8988T (cell line): Measurements from ENCODE around the gene LAMA2.

Source experiments
- DNase-seq: peaks from one replicate; pipeline ENCODE4 v3.0.0; 2011

LAMA2 gene

DNA sequence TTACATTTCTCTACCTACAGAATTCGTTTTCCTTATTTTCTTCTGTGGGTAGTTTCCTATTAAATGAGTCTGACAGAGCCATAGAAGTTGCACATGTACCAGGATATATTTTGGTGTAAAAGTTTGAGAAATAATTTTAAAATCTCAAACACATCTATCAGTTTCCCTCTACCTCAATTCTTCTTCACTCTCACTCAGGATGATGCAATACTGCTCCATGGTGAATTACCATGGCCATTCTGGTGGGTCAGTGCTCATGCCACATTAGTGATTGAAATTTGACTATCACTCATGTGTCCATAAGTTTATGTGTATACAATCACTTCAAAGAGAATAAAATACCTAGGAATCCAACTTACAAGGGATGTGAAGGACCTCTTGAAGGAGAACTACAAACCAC, 675.3 kb downstream of the LAMA2 start:
- DNase-seq: no peak

DNA sequence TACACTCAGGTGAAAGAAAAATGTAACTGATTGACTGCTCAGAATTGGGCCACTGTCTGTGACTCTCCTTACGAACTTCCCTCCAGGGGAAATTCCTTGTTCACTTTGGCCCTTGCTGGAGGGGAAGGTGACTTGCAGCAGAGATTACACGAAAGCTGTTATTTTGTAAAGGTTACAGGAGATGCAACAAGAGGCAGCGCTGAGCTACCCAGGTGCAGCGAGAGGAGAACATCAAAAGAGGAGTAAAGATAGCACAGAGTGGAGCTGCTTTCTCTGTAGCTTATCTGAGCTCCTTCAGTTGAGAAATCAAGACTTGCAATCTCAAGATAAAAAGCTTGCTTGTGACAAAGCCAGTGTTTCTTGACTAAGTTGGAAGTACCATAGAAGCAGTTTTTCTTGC, 682.4 kb downstream of the LAMA2 start:
- DNase-seq: no peak

DNA sequence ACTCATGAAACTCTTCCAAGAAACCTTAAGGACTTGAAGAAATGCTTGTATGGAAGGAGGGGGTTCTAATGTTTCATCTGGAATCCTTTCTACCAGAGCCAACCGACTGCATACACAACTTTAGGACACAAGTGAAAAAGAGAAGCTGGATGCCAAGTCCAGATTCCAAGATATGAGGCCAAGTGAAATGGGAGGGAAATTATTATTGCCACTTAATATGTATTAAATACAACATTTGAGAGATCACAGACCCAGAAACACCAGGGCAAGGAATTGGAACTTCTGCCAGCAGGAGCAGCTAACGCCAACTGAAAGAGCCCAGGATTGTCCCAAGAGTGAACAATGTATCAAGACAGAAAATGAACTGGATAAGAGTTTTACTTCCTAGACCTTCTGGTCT, 682.9 kb downstream of the LAMA2 start:
- no peak for DNase-seq
